HG03565 (cell line): ENCODE measurements around the gene DLG2.
"Not testable (repeated sequence)": the region's sequence is repeated elsewhere in the genome, so short reads cannot be mapped to it uniquely, and the experiment has no call there.

Experiments
- ATAC-seq: cut with Tn5 transposase; IDR thresholded peaks from one replicate; pipeline ENCODE4 v1.9.1; 2021; ENCODE audit warnings: mild to moderate bottlenecking, moderate library complexity; ENCODE audit not compliant: unreplicated experiment

Gene DLG2

DNA sequence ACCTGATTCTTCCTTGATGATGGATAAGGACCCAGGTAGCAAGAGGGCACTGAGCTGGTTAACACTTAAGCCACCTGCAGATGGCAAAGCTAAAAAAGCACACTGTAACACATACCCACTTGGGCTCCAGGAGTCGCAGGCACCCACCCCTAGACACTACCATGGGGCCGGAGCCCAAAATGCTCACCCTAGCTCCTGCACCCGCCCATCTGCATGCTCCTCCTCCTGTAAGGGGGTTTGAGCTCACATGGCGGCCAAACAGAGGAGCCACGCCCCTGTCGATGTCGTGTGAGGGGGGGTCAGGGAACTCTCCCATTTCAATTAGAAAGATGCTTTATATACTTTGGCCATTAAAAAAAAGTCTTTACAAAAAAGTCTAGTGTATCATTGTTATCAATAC is 370.7 kb downstream of the DLG2 start:
- no peak for ATAC-seq

DNA sequence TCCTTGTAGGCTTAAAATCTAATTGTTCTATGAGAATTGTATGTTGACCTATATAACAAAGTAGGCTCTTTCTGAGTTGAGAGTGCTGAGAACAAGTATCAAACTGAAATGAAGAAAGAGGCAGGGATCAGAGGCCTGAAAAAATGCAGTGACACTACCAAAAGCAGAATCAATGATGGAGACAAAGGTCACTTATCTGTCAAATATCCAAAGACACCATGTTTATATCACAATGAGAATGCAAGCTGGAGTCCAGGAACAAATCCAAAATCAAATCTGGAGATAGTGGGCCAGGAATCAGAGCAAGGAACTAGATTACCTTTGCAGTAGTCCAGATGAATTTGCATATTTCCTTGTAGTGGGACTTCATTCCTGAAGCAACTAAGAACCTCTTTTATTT is 377.7 kb downstream of the DLG2 start:
- no peak for ATAC-seq

GRCh38 chr11:85247797-85248196 is 379.3 kb downstream of the DLG2 start:
- ATAC-seq, result no peak

DNA sequence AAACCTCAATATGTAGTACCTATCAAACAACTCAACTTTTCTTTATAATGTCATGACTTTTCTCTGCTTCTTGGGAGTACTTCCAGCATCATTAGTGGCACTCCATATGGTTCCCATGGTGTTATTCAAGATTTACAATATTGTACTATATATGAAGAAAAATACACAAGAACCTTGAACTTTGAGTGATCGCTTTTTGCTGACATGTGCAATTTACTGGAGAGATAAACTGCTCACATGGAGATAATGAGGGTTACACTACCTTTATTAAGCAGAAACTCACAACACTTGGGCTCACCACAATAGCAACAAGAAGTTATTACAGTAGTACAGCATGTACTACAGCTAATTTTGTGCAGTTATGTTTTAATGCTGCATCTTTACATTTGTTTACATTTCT is 388.2 kb downstream of the DLG2 start:
- ATAC-seq, result no peak

DNA sequence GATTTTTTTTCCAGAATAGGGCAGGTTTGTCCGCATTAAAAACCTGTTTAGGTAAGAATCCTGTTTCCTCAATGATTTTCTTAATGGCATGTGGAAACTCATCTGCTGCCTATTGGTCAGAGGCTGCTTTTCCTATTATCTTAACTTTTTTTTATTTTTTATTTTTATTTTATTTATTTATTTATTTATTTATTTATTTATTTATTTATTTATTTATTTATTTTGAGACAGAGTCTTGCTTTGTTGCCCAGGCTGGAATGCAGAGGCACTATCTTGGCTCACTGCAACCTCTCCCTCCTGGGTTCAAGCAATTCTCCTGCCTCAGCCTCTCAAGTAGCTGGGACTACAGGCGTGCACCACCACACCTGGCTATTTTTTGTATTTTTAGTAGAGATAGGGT is 389.1 kb downstream of the DLG2 start:
- ATAC-seq, result not testable (repeated sequence)

DNA sequence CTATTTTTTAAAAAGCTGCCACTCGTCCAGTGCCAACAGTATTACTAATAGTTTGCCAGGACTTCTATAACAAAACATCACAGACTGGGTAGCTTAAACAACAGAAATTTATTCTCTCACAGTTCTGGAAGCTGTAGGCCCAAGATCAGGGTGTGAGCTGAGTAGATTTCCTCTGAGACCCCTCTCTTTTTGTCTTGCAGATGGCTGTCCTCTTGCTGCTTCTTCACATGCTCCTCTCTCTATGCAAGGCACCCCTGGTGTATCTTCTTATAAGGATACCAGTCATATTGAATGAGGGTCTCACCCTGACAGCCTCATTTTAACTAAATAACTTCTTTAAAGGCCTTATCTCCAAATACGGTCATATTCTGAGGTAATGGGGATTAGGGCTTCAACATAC is 390.9 kb downstream of the DLG2 start:
- no peak for ATAC-seq

DNA sequence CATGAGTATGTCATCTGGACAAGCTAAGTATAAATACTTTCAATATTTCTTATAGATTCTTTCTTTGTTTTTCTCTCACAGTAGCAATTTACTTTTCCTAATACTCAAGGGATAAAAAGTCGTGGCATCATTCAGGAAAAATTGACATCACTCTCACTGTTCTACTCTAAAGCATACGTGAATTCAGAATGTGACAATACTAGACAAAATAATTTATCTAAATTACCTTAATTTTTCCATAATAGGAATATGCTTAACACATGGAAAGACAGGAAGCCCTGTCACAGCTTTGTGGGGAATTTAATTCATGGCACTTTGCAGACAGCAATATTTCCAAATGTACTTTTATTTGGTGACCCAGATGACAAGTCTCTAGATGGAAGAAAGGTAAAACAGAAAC is 394.6 kb downstream of the DLG2 start:
- ATAC-seq, result no peak

GRCh38 chr11:85231588-85231987 is 395.6 kb downstream of the DLG2 start:
- ATAC-seq, result no peak

- not testable (repeated sequence) for ATAC-seq
Measured at GRCh38 chr11:85229723-85230122, 397.4 kb downstream of the DLG2 start.

DNA sequence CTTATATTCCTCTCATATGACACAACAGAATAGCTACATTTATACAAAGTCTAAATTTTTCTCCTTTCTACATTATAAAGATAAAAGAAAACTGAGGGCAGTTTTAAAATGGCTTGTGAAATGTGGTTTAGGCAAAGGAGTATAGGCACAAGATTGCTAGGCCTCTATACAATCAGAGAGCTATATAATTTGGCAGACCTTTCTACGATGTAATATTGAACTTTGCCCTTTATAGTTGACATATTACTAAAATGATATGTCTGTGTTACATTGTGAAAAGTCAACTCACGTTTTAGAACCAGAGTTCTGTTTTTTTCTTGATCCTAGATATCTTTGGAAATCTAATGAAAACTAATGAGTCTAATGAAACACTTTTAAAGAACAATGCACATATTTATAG is 430.2 kb downstream of the DLG2 start:
- ATAC-seq, result no peak

DNA sequence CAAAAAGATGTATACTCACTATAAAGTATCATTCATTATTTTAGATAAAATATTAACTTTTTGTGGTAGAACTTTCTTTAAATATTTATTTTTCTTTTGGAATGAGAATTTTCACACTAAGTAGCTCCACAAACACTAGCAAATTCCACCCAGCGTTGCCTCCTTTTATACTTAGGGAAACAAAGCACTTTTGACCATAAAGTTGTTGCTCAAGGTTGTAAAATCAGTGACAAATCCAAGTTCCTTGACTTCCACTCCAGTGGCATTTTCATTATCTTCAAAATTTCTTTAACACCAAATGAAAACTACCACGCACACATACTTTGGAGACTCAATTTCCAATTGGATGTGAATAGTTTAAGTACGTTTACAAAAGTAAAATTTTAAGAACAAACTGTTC is 431.2 kb downstream of the DLG2 start:
- no peak for ATAC-seq

- ATAC-seq, result no peak
Measured at GRCh38 chr11:85187992-85188391, 439.2 kb downstream of the DLG2 start.

GRCh38 chr11:85184721-85185120 is 442.4 kb downstream of the DLG2 start:
- no peak for ATAC-seq

GRCh38 chr11:85182441-85183387 is 444.4 kb downstream of the DLG2 start:
- ATAC-seq, result peak; percentile 81

GRCh38 chr11:85180528-85180927 is 446.6 kb downstream of the DLG2 start:
- no peak for ATAC-seq

DNA sequence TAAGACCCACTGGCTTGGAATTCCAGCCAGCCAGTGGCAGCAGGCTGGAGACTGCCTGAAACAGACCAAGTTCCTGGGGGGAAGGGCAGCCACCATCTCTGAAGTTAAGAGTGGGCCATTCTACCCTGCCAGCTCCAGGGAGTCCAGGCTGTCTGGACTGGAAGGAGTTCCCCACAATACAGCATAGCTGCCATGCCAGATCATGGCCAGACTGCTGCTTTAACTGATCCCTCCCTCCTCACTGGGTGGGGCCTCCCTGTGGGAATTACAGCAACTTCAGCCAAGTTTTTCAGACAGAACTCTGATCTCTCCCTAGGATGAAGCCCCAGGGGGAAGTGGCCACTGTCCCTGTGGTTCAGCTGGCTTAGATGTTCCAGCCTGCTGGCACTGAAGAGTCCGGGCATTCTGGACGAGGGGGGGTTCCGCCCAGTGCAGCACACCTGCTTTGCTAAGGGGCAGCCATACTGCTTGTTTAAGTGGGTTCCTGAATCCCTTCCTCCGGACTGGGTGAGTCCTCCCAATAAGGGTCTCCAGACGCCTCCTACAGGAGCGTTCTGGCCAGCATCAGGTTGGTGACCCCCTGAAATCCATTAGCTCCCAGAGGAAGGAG is 455.4 kb downstream of the DLG2 start:
- no peak for ATAC-seq

GRCh38 chr11:85170184-85170583 is 457.0 kb downstream of the DLG2 start:
- ATAC-seq, result no peak

- ATAC-seq, result no peak
Measured at GRCh38 chr11:85167471-85167870, 459.7 kb downstream of the DLG2 start.

DNA sequence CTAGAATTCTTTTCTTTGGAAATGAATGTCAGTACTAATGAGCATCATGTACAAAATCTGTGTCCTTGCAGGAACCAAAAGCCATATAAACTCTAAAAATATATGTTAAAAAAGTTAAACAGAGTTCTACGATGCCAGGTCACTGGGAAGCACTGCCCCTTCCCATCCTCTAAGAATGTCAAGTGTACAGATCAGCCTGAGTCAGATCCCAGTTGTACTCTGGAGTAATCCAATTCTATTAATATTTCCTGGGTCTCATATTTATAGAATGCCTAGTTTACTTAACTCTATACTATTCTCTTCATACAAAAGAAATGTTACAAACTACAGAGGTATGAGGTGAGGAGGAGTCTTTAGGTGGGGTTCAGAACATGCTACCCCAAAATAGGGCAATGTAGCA is 460.1 kb downstream of the DLG2 start:
- no peak for ATAC-seq

GRCh38 chr11:85165819-85166218 is 461.3 kb downstream of the DLG2 start:
- no peak for ATAC-seq

DNA sequence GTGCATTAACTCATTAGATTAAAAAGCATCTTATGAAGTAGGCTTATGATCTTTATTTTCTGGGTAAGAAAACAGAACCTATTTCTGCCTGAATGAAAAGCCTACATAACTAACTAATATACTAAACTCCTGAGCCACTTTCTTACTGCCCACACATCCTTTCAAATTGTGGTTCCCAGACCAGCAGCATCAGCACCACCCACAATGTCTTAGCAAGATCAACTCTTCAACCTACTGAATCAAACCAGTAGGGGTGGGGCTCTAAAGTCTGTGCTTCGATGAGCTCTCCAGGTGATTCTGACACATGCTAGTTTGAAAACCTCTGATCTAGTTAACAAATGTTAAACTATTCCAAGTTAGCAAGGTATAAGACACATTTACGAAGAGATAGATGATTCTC is 462.4 kb downstream of the DLG2 start:
- peak; percentile 61 for ATAC-seq

DNA sequence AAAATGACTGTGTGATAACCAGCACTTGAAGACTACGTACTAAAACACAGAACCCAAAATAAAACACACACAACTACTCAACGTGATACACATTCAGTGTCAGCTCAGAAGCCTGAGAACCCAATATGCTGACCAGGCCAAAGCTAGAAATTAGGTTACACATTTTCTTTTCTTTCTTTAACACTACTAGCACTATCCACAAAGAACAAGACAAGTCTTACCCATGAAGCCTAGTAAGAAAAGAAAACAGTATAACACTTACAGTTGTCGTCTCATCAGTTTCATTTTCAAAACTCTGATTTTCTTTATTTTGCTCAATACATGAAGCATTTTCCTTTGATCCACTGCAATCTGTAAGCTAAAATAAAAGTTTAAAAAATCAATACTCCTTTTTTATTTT is 472.9 kb downstream of the DLG2 start:
- no peak for ATAC-seq
